IgD-negative memory B cell (primary cell): Measurements from ENCODE around the gene FAR2. TPM values are rescaled to one million over a fixed set of nuclear protein-coding genes. Genes with fewer than 3 reads are reported as not detected.
"Not testable (repeated sequence)": the region's sequence is repeated elsewhere in the genome, so short reads cannot be mapped to it uniquely, and the experiment has no call there.

ENCODE experiments used
- H3K27ac Mint-ChIP-seq, 3 donors: one replicate each; pipeline ENCODE4 v1.8.0; 2020 to 2022; ENCODE audit warnings: mild to moderate bottlenecking in 3 of 3, mixed read lengths in 3 of 3, moderate library complexity in 1 of 3
- H3K27me3 Mint-ChIP-seq: one replicate; pipeline ENCODE4 v1.8.0; 2021; ENCODE audit warnings: mixed read lengths
- H3K36me3 Mint-ChIP-seq: one replicate; pipeline ENCODE4 v1.8.0; 2020; ENCODE audit warnings: mild to moderate bottlenecking, mixed read lengths
- H3K4me1 Mint-ChIP-seq, 3 donors: one replicate each; pipeline ENCODE4 v1.8.0; 2020 to 2022; ENCODE audit warnings: mixed read lengths in 3 of 3, mild to moderate bottlenecking in 1 of 3
- H3K4me3 Mint-ChIP-seq, 4 donors: one replicate each; pipeline ENCODE4 v1.8.0; 2020 to 2022; ENCODE audit warnings: mild to moderate bottlenecking in 4 of 4, mixed read lengths in 4 of 4, moderate library complexity in 3 of 4
- H3K9me3 Mint-ChIP-seq, 3 donors: one replicate each; pipeline ENCODE4 v1.8.0; 2020 to 2021; ENCODE audit warnings: mixed read lengths in 3 of 3, mild to moderate bottlenecking in 1 of 3
- polyA plus RNA-seq: library from polyadenylated mRNA; unstranded; fragments of 300-500 nt; fragmentation: Illumina TruSeq; gene quantifications from one replicate; pipeline ENCODE4 v1.2.3, GENCODE V29; 2021

FAR2 gene
- polyA plus RNA-seq, 1 donor from 2014 or later: 0.35 TPM

DNA sequence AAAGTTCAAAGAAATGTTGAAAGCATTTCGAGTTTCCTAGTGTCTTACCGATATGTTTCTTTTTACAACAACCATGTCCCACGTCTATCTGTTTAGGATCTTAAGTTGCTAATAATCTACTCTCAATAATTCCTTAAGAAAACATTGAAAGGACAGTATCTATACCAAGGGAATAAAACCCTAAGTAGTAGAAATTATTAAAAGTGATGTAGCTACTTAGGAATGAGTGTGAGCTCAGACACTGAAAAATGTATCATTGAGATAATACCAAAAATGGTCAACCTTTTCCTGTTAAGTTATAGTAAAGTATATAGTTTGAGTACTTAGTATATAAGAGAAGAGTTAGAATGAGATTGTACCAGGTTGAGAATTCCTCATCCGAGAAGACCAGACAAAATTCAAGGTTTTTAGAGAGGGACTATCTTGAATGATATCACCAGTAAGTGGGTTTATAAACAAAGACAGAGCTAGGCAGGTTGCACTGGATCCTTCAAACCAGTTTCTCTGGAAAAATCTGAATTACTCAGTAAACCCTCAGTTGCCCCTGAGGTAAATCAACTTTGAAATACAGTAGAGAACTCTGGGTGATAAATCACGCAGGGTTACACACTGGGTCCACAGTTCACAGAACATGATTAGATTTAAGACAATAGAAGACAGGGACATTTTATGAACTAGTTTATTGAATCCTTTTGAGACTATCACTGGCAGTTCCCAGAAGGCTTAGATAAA is 135.1 kb downstream of the FAR2 start:
- no peak overlapping the region for H3K27ac Mint-ChIP-seq
- H3K9me3 Mint-ChIP-seq: no peaks in the 10 kb centered on the region
- H3K36me3 Mint-ChIP-seq: peaks cover 3% of the 10 kb centered on the region
- H3K27me3 Mint-ChIP-seq: no peaks in the 10 kb centered on the region
- no peaks in the 10 kb centered on the region for H3K4me1 Mint-ChIP-seq
- no peak overlapping the region for H3K4me3 Mint-ChIP-seq

DNA sequence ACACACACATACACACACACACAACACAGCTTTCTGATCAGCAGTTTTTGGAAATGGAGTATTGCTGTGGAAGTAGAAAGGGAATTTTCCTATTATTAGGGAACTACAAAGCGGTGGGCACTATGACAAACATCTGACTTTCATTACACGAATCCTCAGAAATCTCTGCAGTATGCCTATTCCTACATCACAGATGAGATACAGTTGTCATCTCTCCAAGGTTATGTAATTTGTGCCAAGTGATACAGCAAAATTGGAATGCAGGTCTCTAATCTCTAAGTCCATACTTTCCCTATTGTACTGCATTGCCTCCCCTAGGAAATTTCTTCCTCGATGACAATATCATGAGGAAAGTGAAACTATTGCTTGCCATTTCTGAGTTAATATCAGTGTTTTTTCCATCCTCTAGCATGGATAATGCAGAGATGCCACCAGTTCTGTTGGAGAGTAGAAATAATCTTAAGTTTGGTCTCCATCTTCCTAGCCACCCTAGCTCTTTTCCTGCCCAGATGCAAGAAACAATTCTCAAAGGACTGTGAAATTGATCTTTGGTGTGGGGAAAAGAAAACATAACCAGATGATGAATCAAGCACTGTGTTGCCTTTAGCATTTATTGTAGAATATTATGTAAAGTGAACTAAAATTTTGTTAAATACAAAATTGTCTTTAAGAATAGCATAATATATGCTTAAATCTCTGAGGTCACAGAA is 137.2 kb downstream of the FAR2 start:
- Mint-ChIP-seq H3K4me3 (no peak overlapping the region), H3K4me1 (no peaks in the 10 kb centered on the region), H3K27ac (no peak overlapping the region), H3K27me3 (no peaks in the 10 kb centered on the region), H3K9me3 (peaks cover 0 to 9% (median 3%) of the 10 kb centered on the region in 3 donors), H3K36me3 (peaks cover 10% of the 10 kb centered on the region)

DNA sequence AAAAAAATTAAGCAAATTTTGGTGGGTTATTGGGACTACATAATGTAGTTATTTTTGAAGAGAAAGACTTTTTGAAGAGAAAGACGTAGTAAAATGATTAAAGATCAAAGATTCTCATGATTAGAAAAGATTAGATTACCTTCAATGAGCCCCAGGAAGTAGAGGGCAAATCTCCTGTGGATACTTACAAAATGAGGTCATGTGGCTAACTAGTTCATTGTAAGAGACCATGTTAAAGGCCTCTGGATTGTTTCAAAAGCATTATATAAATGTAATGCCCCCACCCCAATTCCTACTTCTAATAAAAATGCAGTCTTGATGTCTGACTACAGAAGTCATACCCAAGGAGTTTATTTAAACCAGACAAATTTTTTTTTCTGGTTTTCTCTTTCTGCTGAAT is 138.5 kb downstream of the FAR2 start:
- H3K4me1 Mint-ChIP-seq: no peaks in the 10 kb centered on the region
- H3K9me3 Mint-ChIP-seq: peaks cover 0 to 9% (median 5%) of the 10 kb centered on the region in 3 donors
- no peaks in the 10 kb centered on the region for H3K27me3 Mint-ChIP-seq
- H3K27ac Mint-ChIP-seq: no peak overlapping the region
- no peak overlapping the region for H3K4me3 Mint-ChIP-seq
- H3K36me3 Mint-ChIP-seq: peaks cover 10% of the 10 kb centered on the region

DNA sequence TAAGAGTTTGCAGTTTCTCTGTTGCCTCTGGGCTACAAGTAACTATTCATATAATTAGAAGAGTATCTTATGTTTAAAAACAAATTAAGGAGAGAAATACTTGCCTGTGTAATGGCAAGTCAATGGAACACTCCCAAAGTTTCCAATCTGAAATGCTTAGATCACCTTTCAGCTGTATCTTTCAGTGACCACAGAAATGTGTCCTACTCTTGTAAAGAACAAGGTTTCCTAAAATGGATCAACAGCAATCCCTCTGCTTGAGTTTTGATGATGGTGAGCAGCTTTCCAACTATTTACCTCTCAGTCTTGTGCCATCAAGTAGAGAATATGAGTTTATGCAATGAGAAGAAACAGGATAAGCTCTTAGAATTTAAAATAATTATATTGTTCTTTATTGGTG is 139.0 kb downstream of the FAR2 start:
- no peaks in the 10 kb centered on the region for H3K4me1 Mint-ChIP-seq
- H3K36me3 Mint-ChIP-seq: peaks cover 13% of the 10 kb centered on the region
- no peak overlapping the region for H3K27ac Mint-ChIP-seq
- H3K4me3 Mint-ChIP-seq: no peak overlapping the region
- H3K27me3 Mint-ChIP-seq: no peaks in the 10 kb centered on the region
- H3K9me3 Mint-ChIP-seq: peaks cover 0 to 9% (median 5%) of the 10 kb centered on the region in 3 donors

DNA sequence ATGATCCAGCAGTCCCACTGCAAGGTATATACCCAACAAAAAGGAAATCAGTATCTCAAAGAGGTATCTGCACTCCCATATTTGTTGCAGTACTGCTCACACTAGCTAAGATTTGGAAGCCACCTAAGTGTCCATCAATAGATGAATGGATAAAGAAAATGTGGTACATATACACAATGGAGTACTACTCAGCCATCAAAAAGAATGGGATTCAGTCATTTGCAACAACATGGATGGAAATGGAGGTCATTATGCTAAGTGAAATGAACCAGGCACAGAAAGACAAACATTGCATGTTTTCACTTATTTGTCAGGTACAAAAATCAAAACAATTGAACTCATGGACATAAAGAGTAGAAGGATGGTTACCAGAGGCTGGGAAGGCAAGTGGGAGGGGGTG is 141.4 kb downstream of the FAR2 start:
- not testable (repeated sequence) for H3K27ac Mint-ChIP-seq, H3K27me3 Mint-ChIP-seq, H3K4me3 Mint-ChIP-seq, H3K36me3 Mint-ChIP-seq, H3K9me3 Mint-ChIP-seq, H3K4me1 Mint-ChIP-seq

DNA sequence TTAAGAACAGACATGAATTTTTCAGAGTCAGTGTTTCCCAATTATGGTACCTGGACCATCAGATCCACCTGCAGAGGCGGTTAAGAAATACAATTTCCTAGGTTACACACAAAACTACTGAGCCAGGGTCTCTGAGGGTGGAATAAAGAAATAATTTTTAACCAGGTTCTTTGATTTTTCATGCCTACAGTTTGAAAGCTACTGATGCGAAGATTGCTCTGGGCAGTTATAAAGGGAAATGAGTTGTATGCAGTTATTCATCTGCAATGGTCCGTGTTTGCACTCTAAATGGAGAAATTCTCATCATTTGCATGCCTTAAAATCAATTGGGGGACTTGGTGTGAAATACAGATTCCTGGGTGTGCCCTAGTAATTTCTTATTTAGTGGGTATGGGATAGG is 142.1 kb downstream of the FAR2 start:
- H3K27me3 Mint-ChIP-seq: no peaks in the 10 kb centered on the region
- no peak overlapping the region for H3K27ac Mint-ChIP-seq
- H3K36me3 Mint-ChIP-seq: peaks cover 10% of the 10 kb centered on the region
- peak overlapping the region in 1 of 4 donors; percentile 33 for H3K4me3 Mint-ChIP-seq
- peaks cover 0 to 9% (median 5%) of the 10 kb centered on the region in 3 donors for H3K9me3 Mint-ChIP-seq
- H3K4me1 Mint-ChIP-seq: no peaks in the 10 kb centered on the region

DNA sequence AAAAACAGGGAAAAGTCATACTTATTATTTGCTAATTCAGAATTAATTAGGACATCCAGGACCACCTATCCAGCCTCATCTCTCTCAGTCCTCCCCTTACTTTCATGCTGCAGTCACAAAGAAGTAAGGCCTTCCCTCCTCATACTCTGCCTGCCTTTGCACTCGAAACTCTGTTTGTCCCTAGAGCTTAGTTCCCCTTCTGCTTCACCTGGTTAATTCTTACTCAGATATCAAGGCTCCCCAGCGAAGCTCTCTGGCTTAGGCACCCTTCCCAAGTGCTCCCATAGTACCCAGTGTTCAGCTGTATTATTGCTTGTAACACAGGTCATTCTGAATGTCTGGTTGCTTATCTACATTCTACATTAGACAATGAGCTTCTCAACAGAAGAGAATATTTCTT is 150.6 kb downstream of the FAR2 start:
- peaks cover 0 to 6% (median 4%) of the 10 kb centered on the region in 3 donors for H3K4me1 Mint-ChIP-seq
- H3K36me3 Mint-ChIP-seq: no peaks in the 10 kb centered on the region
- H3K27ac Mint-ChIP-seq: no peak overlapping the region
- no peak overlapping the region for H3K4me3 Mint-ChIP-seq
- H3K9me3 Mint-ChIP-seq: no peaks in the 10 kb centered on the region
- no peaks in the 10 kb centered on the region for H3K27me3 Mint-ChIP-seq

DNA sequence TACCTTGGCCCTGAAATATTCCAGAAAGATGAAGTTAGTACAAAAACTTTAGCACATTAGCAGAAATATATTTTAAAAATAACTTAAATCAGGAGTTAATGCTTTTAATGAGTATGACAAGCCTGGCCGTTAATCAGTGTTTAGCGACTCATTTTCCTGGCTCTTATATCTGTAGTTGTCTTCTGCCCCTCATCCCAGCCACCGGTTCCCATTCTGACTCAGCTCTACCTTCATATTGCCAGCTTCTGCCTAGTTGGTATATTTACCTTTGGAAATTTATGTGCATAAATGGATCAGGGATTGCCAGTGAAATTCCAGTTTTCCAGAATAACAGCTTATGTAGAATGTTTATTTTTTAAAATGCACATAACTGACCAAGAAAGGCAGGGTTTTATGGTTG is 152.0 kb downstream of the FAR2 start:
- Mint-ChIP-seq H3K27me3 (no peaks in the 10 kb centered on the region), H3K9me3 (no peaks in the 10 kb centered on the region), H3K36me3 (no peaks in the 10 kb centered on the region), H3K4me3 (no peak overlapping the region), H3K4me1 (peaks cover 0 to 6% (median 4%) of the 10 kb centered on the region in 3 donors), H3K27ac (no peak overlapping the region)

DNA sequence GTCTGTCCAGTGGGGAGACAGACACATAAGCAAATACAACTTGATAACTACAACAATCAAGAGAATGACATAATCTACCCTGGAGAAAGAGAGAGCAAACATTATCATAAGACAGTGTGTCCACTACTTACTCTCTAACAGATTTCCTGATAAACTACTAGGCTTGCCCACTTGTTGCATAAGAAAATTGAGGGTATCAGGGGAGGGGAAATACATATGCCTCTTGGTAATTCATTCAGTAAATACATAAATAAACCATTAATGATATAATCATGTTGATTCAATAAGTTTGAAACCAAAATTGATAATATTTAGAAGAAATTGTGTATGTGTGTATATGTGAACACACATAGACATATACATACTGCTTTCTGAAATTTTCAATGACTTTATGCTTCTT is 155.3 kb downstream of the FAR2 start:
- Mint-ChIP-seq H3K27me3 (no peaks in the 10 kb centered on the region), H3K36me3 (peaks cover 3% of the 10 kb centered on the region), H3K4me3 (no peak overlapping the region), H3K9me3 (no peaks in the 10 kb centered on the region), H3K4me1 (peaks cover 0 to 6% (median 2%) of the 10 kb centered on the region in 3 donors), H3K27ac (no peak overlapping the region)

DNA sequence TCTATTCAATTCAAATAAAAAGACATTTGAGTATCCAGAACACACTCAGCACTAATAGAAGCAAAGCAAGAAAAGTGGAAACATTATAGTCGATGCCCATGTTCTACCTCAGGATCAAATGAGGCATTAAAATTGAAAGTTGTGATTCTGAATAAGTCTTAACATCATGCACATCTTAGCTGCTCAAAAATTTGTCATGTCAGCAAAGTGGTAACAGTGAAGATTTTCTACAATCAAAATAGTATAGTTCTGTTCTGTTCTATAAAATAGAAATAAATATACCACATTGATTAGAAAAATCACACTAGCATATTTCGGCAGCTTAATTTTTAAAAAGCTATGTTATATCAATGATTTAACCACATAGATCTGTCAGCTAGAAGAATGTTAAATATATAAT is 157.2 kb downstream of the FAR2 start:
- peaks cover 3% of the 10 kb centered on the region for H3K36me3 Mint-ChIP-seq
- H3K4me1 Mint-ChIP-seq: peaks cover 0 to 2% (median 0%) of the 10 kb centered on the region in 3 donors
- H3K27me3 Mint-ChIP-seq: no peaks in the 10 kb centered on the region
- H3K27ac Mint-ChIP-seq: no peak overlapping the region
- H3K9me3 Mint-ChIP-seq: no peaks in the 10 kb centered on the region
- no peak overlapping the region for H3K4me3 Mint-ChIP-seq

DNA sequence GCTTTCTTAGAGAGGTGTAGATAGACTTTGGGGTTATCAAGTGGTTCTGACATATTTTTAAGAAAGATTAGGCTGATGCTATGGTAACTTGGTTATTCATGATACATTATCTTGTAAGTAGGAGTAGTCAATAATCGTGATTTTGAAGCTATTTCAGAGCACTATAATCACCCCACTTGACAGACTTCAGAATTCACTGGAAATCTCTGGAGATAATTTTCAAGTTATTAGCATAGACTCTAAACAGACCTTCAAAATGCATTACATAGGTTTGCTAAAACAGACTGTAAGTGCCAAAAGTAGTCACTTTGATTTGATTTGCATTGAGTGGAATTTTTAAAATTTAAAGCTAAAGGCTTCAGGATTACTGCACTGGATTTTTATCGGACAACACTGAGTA is 157.6 kb downstream of the FAR2 start:
- Mint-ChIP-seq H3K4me1 (peaks cover 0 to 2% (median 0%) of the 10 kb centered on the region in 3 donors), H3K9me3 (no peaks in the 10 kb centered on the region), H3K27me3 (no peaks in the 10 kb centered on the region), H3K4me3 (no peak overlapping the region), H3K27ac (peak overlapping the region in 1 of 3 donors; percentile 23), H3K36me3 (peaks cover 3% of the 10 kb centered on the region)

DNA sequence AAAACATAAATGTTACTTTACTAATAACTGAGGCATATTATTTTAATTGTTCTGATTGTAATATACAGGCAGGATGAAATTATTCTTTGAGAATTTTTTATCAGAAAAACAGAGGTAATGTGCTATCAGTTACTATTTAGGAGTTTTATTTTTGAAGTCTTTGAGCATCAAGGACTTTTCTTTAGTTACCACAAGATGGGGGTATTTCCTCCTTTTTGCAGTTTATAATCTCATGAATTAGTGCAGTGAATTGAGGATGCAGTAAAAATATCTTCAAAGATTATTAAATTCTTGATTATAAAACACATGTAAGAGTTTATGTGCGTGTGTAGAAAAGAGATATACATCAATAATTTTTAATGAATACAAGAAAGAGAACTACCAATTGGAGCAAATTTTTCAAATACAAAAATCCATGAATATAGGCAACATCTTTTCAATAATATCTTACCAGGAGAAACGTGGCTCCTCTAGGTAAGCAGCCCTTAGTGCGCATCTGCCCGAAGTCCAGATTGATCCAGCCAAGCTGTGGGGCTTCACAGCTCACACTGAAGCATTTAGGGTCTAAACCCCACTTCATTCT is 160.3 kb downstream of the FAR2 start:
- Mint-ChIP-seq H3K9me3 (no peaks in the 10 kb centered on the region), H3K4me3 (no peak overlapping the region), H3K4me1 (peaks cover 0 to 2% (median 0%) of the 10 kb centered on the region in 3 donors), H3K27ac (no peak overlapping the region), H3K36me3 (peaks cover 3% of the 10 kb centered on the region), H3K27me3 (no peaks in the 10 kb centered on the region)

DNA sequence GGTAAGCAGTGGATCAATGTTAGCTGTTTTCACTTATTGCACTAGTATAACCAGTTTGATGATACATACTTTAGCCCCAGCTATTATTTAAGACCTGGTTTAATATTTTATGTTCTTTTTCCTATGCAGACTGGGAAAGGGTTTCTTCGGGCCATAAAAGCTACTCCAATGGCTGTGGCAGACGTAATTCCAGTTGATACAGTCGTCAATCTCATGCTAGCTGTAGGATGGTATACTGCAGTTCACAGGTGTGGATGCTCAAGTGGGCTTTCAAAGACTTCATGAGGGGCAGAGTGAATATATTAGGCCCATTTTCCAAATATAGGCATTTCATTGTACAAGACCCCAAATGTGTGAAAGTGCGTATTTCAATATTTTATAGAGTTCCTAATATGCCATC is 161.8 kb downstream of the FAR2 start:
- Mint-ChIP-seq H3K36me3 (peaks cover 4% of the 10 kb centered on the region), H3K4me1 (peaks cover 0 to 2% (median 0%) of the 10 kb centered on the region in 3 donors), H3K4me3 (no peak overlapping the region), H3K27me3 (no peaks in the 10 kb centered on the region), H3K9me3 (no peaks in the 10 kb centered on the region), H3K27ac (no peak overlapping the region)

DNA sequence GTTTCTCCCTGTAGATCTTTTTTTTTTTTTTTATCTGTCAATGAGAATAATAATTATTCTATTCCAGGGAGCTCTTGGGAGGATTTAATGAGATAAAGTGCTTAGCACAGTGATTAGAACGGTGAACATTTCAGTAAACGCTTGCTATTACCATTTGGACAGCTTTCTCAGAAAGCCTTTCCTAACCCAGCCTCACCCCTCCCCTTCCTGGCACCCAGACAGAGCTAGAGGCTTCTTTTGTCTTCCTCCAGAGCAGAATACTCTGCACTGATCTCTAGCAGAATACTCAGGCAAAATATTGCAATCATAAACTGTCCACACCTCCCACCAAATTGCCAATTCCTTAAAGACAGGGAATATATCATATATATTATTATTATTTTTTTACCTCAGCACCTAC is 165.3 kb downstream of the FAR2 start:
- Mint-ChIP-seq H3K9me3 (no peaks in the 10 kb centered on the region), H3K36me3 (peaks cover 4% of the 10 kb centered on the region), H3K27ac (no peak overlapping the region), H3K4me1 (peaks cover 3 to 9% (median 6%) of the 10 kb centered on the region in 3 donors), H3K4me3 (no peak overlapping the region), H3K27me3 (no peaks in the 10 kb centered on the region)

DNA sequence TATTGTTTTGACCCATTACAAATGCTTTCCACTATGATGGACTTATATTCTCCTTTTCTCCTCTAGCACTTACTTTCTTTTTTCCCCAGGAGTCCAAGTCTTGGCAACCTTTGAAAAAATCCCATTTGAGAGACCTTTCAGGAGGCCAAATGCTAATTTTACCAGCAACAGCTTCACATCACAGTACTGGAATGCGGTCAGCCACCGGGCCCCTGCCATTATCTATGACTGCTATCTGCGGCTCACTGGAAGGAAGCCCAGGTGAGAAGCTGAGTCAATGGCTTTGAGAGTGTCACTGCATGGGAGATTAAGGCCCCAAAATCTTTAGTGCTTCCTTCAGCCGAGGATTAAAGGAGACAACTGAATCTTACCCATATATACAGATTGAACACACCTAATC is 167.7 kb downstream of the FAR2 start:
- H3K27ac Mint-ChIP-seq: no peak overlapping the region
- H3K4me3 Mint-ChIP-seq: no peak overlapping the region
- H3K36me3 Mint-ChIP-seq: peaks cover 4% of the 10 kb centered on the region
- H3K4me1 Mint-ChIP-seq: peaks cover 3 to 9% (median 6%) of the 10 kb centered on the region in 3 donors
- no peaks in the 10 kb centered on the region for H3K9me3 Mint-ChIP-seq
- no peaks in the 10 kb centered on the region for H3K27me3 Mint-ChIP-seq
